H1 (cell line): ENCODE data around the gene MVD. TPM values are rescaled to one million over a fixed set of nuclear protein-coding genes. Genes with fewer than 3 reads are reported as not detected.

Source experiments
- BRCA1 ChIP-seq: IDR thresholded peaks from 2 replicates; pipeline ENCODE4 v1.6.1; 2012; ENCODE audit warnings: low read depth, low read length, improper control_type of control experiment
- CHD7 ChIP-seq: fragments of 300-600 bp; sonication (generic); IDR thresholded peaks from 2 replicates; pipeline ENCODE4 v1.7.1; 2012; ENCODE audit warnings: low read length, moderate library complexity, mild to moderate bottlenecking, inconsistent platforms; ENCODE audit not compliant: insufficient replicate concordance
- EP300 ChIP-seq, 2 experiments: IDR thresholded peaks; 1 replicate in 1 of 2; 2 replicates in 1 of 2; pipeline ENCODE4 v1.6.1; 2011 to 2012; ENCODE audit warnings: low read depth in 2 of 2, low read length in 2 of 2, mild to moderate bottlenecking in 2 of 2, borderline replicate concordance in 1 of 2, inconsistent platforms in 1 of 2, moderate library complexity in 1 of 2
- NRF1 ChIP-seq: IDR thresholded peaks from 2 replicates; pipeline ENCODE4 v1.6.1; 2011; ENCODE audit warnings: mild to moderate bottlenecking, low read depth, low read length, improper control_type of control experiment
- POLR2AphosphoS5 ChIP-seq: IDR thresholded peaks from 2 replicates; pipeline ENCODE4 v1.6.1; 2011; ENCODE audit warnings: low read depth, low read length
- RFX5 ChIP-seq: IDR thresholded peaks from 2 replicates; pipeline ENCODE4 v1.6.1; 2011; ENCODE audit warnings: low read depth, low read length, improper control_type of control experiment, borderline replicate concordance
- SP4 ChIP-seq: IDR thresholded peaks from 2 replicates; pipeline ENCODE4 v1.6.1; 2012; ENCODE audit warnings: low read length, inconsistent platforms
- SRF ChIP-seq: IDR thresholded peaks from 2 replicates; pipeline ENCODE4 v1.6.1; 2011; ENCODE audit warnings: mild to moderate bottlenecking, low read depth, low read length, moderate library complexity
- TCF12 ChIP-seq: IDR thresholded peaks from 2 replicates; pipeline ENCODE4 v1.6.1; 2011; ENCODE audit warnings: low read depth, mild to moderate bottlenecking, low read length
- polyA plus RNA-seq, 7 experiments: library from polyadenylated mRNA; depleted of rRNA in 3 of 7; stranded (reverse) in 5 of 7; unstranded in 2 of 7; fragments of >200 nt in 5 of 7; fragments of 200-250 nt in 2 of 7; gene quantifications; 1 replicate in 5 of 7; 2 replicates in 1 of 7; 4 replicates in 1 of 7; pipeline versions ENCODE4 v1.2.1 to v1.2.3, GENCODE V29; 2011 to 2013; ENCODE audit warnings: missing spikeins in 2 of 7, mixed read lengths in 2 of 7
- total RNA-seq: library from RNA; stranded (reverse); fragmentation: NEBNext Ultra II Directional; extraction: Animal tissue kit (Norgen Biotek cat#: 25700); gene quantifications from 2 replicates; pipeline ENCODE4 v1.2.1, GENCODE V29; 2021

Gene MVD
- total and polyA plus RNA-seq, 2 of the 8 experiments (the other 6 are each of a cell fraction or from before 2014, with no cell fraction given) = 47.2 to 77.3 TPM

- TF ChIP-seq EP300 (IDR thresholded peaks at IDR 0.05; ENCODE audit: borderline replicate concordance in 1 of 2, low read depth in 2 of 2, low read length in 2 of 2) = peak in 1 of 2 experiments; percentile 45; a peak in 1 of 3 replicates
- TF ChIP-seq TCF12 = peak; percentile 99
- no peak for TF ChIP-seq NRF1
- no peak for TF ChIP-seq CHD7
- no peak for TF ChIP-seq BRCA1
- TF ChIP-seq SRF = no peak
- TF ChIP-seq POLR2AphosphoS5 = peak; percentile 70
- TF ChIP-seq RFX5 = no peak
- TF ChIP-seq SP4 = no peak
Observed at GRCh38 chr16:88638323-88639230, 24.3 kb downstream of the MVD start, which contains the start of gene IL17C (continued).
